OCI-LY1 (cell line): ENCODE measurements around the gene APH1B.

Experiments
- CTCF ChIP-seq: fragments of 200-600 bp; sonication (generic), shearing (Covaris generic); IDR thresholded peaks from 2 replicates; pipeline ENCODE4 v1.5.1; 2017; ENCODE audit warnings: mild to moderate bottlenecking, antibody characterized with exemption, low read length, moderate library complexity, mixed read lengths
- EZH2 ChIP-seq: fragments of 200-600 bp; sonication (generic), shearing (Covaris generic); IDR thresholded peaks from 2 replicates; pipeline ENCODE4 v1.8.0; 2017; ENCODE audit warnings: borderline replicate concordance, mixed run types, mild to moderate bottlenecking, antibody characterized with exemption, low read length, moderate library complexity, mixed read lengths

- TF ChIP-seq CTCF (no peak), EZH2 (no peak)
These were observed 30.5 kb upstream of the APH1B start for GRCh38 chr15:63246691-63247469.
